OCI-LY7 (cell line): ENCODE measurements around the gene RNU7-1. TPM values are rescaled to one million over a fixed set of nuclear protein-coding genes. Genes with fewer than 3 reads are reported as not detected.

Experiments used
- BruUV-seq: library from RNA; stranded (reverse); fragments of 400-500 nt; replicated peaks from 2 replicates; lab custom pipeline; 2021; lab: Mats Ljungman, UMichigan
- CTCF ChIA-PET: fragments of 300-600 bp; sonication (Branson Sonifier 250); formaldehyde crosslinking; loops from one replicate; lab custom pipeline; 2022; ENCODE audit warnings: antibody characterized with exemption; ENCODE audit not compliant: unreplicated experiment; lab: Charles Lee
- POLR2A ChIA-PET: fragments of 300-600 bp; sonication (Branson Sonifier 250); formaldehyde crosslinking; loops from one replicate; lab custom pipeline; 2022; ENCODE audit warnings: antibody characterized with exemption; lab: Charles Lee
- DNase-seq: peaks from one replicate; pipeline ENCODE4 v3.0.0-alpha.2; 2015; ENCODE audit warnings: low spot score
- H2AFZ ChIP-seq: fragments of 200-600 bp; sonication (generic), shearing (Covaris generic); 2 replicates; pipeline ENCODE4 v1.6.1; 2014; ENCODE audit warnings: mild to moderate bottlenecking, antibody characterized with exemption, low read length, moderate library complexity
- H3K27ac ChIP-seq: fragments of 200-600 bp; sonication (generic); 2 replicates; pipeline ENCODE4 v1.5.1; 2014; ENCODE audit warnings: mixed run types, low read depth, mild to moderate bottlenecking, moderate library complexity, low read length, inconsistent platforms; ENCODE audit not compliant: poor library complexity, severe bottlenecking
- H3K36me3 ChIP-seq: fragments of 200-600 bp; sonication (generic); 2 replicates; pipeline ENCODE4 v1.6.1; 2014; ENCODE audit warnings: mild to moderate bottlenecking, antibody characterized with exemption, low read length, moderate library complexity, mixed read lengths; ENCODE audit not compliant: insufficient read depth
- H3K4me1 ChIP-seq: fragments of 200-600 bp; sonication (generic); 2 replicates; pipeline ENCODE4 v1.5.1; 2014; ENCODE audit warnings: mild to moderate bottlenecking, low read length; ENCODE audit not compliant: insufficient read depth, poor library complexity, severe bottlenecking
- H3K4me2 ChIP-seq: fragments of 200-600 bp; sonication (generic); 2 replicates; pipeline ENCODE4 v1.6.1; 2014; ENCODE audit warnings: mild to moderate bottlenecking, low read length
- H3K4me3 ChIP-seq: fragments of 200-600 bp; sonication (generic); 2 replicates; pipeline ENCODE4 v1.5.1; 2014; ENCODE audit warnings: mild to moderate bottlenecking, low read depth, low read length; ENCODE audit not compliant: poor library complexity, severe bottlenecking
- H3K79me2 ChIP-seq: fragments of 200-600 bp; sonication (generic); 2 replicates; pipeline ENCODE4 v1.6.1; 2016; ENCODE audit warnings: low read depth, mild to moderate bottlenecking, low read length, moderate library complexity, mixed read lengths; ENCODE audit not compliant: insufficient read depth
- H3K9me2 ChIP-seq: fragments of 200-600 bp; sonication (generic); 2 replicates; pipeline ENCODE4 v1.6.1; 2016; ENCODE audit warnings: mild to moderate bottlenecking, low read length, mixed read lengths; ENCODE audit not compliant: insufficient read depth
- H3K9me3 ChIP-seq: fragments of 200-600 bp; sonication (generic); 2 replicates; pipeline ENCODE4 v1.6.1; 2014; ENCODE audit warnings: mild to moderate bottlenecking, mixed run types, low read length, mixed read lengths
- H4K20me1 ChIP-seq: fragments of 200-600 bp; sonication (generic); 2 replicates; pipeline ENCODE4 v1.6.1; 2014; ENCODE audit warnings: mild to moderate bottlenecking, antibody characterized with exemption, low read length, moderate library complexity, mixed read lengths; ENCODE audit not compliant: insufficient read depth
- CTCF ChIP-seq: fragments of 200-600 bp; sonication (generic); conservative IDR thresholded peaks from 2 replicates; pipeline ENCODE4 v1.5.1; 2014; ENCODE audit warnings: mild to moderate bottlenecking, antibody characterized with exemption, low read length, moderate library complexity, mixed read lengths
- EZH2phosphoT487 ChIP-seq: fragments of 200-600 bp; sonication (generic); IDR thresholded peaks from 2 replicates; pipeline ENCODE4 v1.6.1; 2018; ENCODE audit warnings: low read depth, borderline replicate concordance, mild to moderate bottlenecking, mixed run types, antibody characterized with exemption, low read length, moderate library complexity, mixed read lengths
- intact Hi-C: fragments of 100-400 bp; cut with micrococcal nuclease; formaldehyde crosslinking; loops from one replicate; pipeline ENCODE4 v1.10.0; 2022; ENCODE audit not compliant: unreplicated experiment
- total RNA-seq, 2 experiments: library from RNA; depleted of rRNA in 1 of 2; stranded (reverse); fragments of >200 nt in 1 of 2; shearing (Covaris generic) in 1 of 2; gene quantifications; 2 replicates each; pipeline ENCODE4 v1.2.3, GENCODE V29; 2014 to 2022

The RNU7-1 gene
- total RNA-seq, 2 experiments from 2014 or later: not detected

- BruUV-seq: no TSS peak
- Histone ChIP-seq H3K9me3 (no peaks in the 10 kb centered on the region), H4K20me1 (no peaks in the 10 kb centered on the region), H3K4me1 (peaks cover 64% of the 10 kb centered on the region), H3K4me2 (peak overlapping the region; percentile 77), H3K27ac (no peak overlapping the region), H3K9me2 (no peaks in the 10 kb centered on the region), H3K79me2 (no peaks in the 10 kb centered on the region), H3K36me3 (peaks cover 5% of the 10 kb centered on the region; the same call in 1 of the 2 replicates), H3K4me3 (no peak overlapping the region), H2AFZ (no peak overlapping the region)
- CTCF ChIA-PET: interaction anchor here (1.1 kb wide), 1 partner anchor 14 kb away, joined by 3 read pairs; no protein-coding TSS in a partner anchor
- intact Hi-C loops: loop anchor here (1.0 to 2.0 kb wide), 5 partner anchors 33 to 185 kb away; partner anchors contain the start of genes C1R, C1RL, EMG1 and PHB2
- POLR2A ChIA-PET: interaction anchor here (0.6 to 1.5 kb wide), 6 partner anchors 13 to 72 kb away, joined by 3 to 7 read pairs (median 3); partner anchors contain the start of genes C12orf57 and CDCA3
- no peak for DNase-seq
- TF ChIP-seq EZH2phosphoT487: no peak
Observed at GRCh38 chr12:6923851-6924250, 19.8 kb upstream of the RNU7-1 start.

GRCh38 chr12:6925239-6925539 lies 18.4 kb upstream of the RNU7-1 start:
- Histone ChIP-seq H3K9me3 (no peaks in the 10 kb centered on the region), H3K4me2 (no peak overlapping the region), H3K36me3 (no peaks in the 10 kb centered on the region; the same call in 1 of the 2 replicates), H3K4me3 (no peak overlapping the region), H3K27ac (no peak overlapping the region), H3K79me2 (no peaks in the 10 kb centered on the region), H3K9me2 (no peaks in the 10 kb centered on the region), H3K4me1 (peaks cover 52% of the 10 kb centered on the region), H4K20me1 (no peaks in the 10 kb centered on the region), H2AFZ (no peak overlapping the region)
- TF ChIP-seq EZH2phosphoT487 (no peak), CTCF (no peak)
- BruUV-seq: no TSS peak
- CTCF ChIA-PET: interaction anchor here (0.5 to 1.1 kb wide), 2 partner anchors 13 to 986 kb away, joined by 3 to 4 read pairs; no protein-coding TSS in a partner anchor
- DNase-seq: no peak
- POLR2A ChIA-PET: interaction anchor here (0.6 to 1.6 kb wide), 5 partner anchors 12 to 314 kb away, joined by 3 to 7 read pairs (median 3); no protein-coding TSS in a partner anchor
- intact Hi-C loops: loop anchor here (2.0 kb wide), 2 partner anchors 56 to 184 kb away; partner anchors contain the start of gene C1RL

GRCh38 chr12:6925540-6926279 lies 17.9 kb upstream of the RNU7-1 start:
- DNase-seq: no peak
- no TSS peak for BruUV-seq

More at GRCh38 chr12:6925540-6926279, 17.9 kb upstream of the RNU7-1 start:
- no peaks in the 10 kb centered on the region for H4K20me1 ChIP-seq
- CTCF ChIA-PET: interaction anchor here (0.5 to 1.4 kb wide), 3 partner anchors 12 to 985 kb away, joined by 3 to 4 read pairs (median 4); partner anchors contain the start of genes C12orf57 and RNU7-1
- H3K36me3 ChIP-seq: no peaks in the 10 kb centered on the region; the same call in 1 of the 2 replicates
- H2AFZ ChIP-seq: no peak overlapping the region
- no peak overlapping the region for H3K27ac ChIP-seq
- TF ChIP-seq CTCF: no peak
- no peak for TF ChIP-seq EZH2phosphoT487
- H3K9me3 ChIP-seq: no peaks in the 10 kb centered on the region
- H3K79me2 ChIP-seq: no peaks in the 10 kb centered on the region
- intact Hi-C loops: loop anchor here (2.0 kb wide), 2 partner anchors 57 to 183 kb away; partner anchors contain the start of gene C1RL
- no peak overlapping the region for H3K4me3 ChIP-seq
- H3K4me2 ChIP-seq: no peak overlapping the region
- POLR2A ChIA-PET: interaction anchor here (0.6 to 1.6 kb wide), 4 partner anchors 12 to 170 kb away, joined by 3 to 7 read pairs (median 4); no protein-coding TSS in a partner anchor
- H3K9me2 ChIP-seq: no peaks in the 10 kb centered on the region
- H3K4me1 ChIP-seq: peaks cover 48% of the 10 kb centered on the region
